HG03139 (cell line): ENCODE data around the gene FABP2.
A peak's percentile ranks its signal among the peaks of the same experiment; 100 is the strongest.
"Not testable (repeated sequence)": the region's sequence is repeated elsewhere in the genome, so short reads cannot be mapped to it uniquely, and the experiment has no call there.

Experiments used
- ATAC-seq: cut with Tn5 transposase; IDR thresholded peaks from one replicate; pipeline ENCODE4 v1.9.1; 2021; ENCODE audit not compliant: unreplicated experiment

The FABP2 gene

DNA sequence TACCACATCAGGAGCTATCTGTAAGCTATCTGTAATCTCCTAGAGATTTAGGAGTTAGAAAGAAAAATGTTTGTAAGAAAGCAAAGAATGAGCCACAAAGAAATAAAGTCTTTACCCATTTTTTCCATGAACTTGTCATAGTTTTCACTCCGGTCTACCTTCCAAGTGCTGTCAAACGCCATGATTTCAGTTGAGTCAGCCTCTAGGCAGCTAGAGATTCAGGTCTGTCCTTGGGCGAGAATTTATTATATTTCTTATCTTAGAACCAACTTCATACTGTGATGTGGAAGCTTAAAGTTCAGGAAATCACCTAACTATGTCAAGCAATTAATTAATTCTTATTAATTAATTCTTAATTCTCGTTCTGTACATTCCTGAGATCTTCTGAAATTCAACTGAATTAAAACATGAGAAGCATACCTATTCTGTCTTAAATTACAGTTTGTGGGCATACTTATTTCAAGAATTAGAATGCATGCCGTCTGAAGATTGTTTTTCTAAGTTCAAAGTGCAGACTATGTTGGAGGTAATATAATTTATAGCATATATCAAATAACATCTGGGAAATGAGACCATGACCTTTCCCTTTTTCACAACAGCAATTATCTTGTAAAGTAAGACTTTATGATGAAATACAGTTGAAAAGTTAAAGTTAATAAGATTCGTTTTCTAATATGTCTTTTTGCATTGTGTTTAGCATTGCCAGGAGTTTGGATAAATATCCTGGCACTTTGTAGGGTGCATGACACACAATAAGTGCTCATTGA lies at the start of gene FABP2:
TSS of gene FABP2 (minus strand) at position 218 of the 767 bp plus-strand sequence. CDS start at position 182, 36 bp downstream.
- ATAC-seq: no peak

DNA sequence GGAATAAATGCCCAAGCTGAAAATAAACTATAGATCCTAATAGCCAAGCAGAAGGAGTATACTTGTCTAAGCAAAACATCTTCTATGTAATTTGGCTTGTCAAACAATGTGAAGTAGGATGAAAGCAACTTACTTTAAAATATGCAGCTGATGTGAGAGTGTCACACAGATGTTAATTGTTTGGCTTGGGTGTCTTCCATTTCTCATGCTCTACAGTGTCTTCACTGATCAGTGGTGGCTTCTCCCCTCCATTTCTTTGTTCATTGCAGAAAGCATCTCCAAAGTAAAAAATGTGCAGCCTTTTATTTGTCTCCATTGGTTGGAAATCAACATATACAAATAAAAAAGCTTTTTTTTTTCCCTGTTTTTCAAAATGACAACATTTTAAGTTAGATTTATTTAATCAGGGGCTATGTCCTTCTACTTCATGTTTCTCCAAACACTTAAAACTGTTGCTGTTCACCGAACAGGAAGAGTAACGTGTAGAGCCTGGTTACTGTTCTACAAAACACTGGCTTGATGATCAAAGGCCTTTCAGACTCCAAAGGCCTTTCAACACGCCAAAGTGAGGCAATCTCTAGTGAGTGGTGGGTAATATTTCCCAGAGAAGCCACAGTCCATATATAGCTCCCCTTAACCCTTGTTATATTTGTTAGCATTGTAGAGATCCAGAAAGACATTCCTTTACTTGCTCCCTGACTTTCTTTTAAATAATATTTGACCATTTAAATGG lies 49.2 kb upstream of the FABP2 start:
- peak; percentile 37 for ATAC-seq

DNA sequence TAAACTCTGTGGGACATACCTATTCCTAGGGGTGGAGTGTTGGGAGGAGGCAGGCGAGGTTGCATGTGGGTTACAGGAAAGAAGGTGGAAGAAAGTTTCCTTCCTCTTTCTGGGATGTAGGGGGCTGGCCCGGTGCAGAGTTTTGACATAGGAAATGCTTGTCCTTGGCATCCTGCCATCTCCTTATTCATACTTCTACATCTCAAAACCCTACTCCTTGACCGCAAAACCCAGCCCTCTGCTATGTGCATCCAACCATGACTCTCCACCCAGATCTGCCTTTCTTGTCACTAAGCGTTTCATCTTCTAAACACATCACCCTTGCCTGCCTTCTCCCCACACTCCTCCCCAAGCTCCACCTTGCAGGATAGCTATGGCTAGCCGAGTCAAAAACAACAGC lies 48.5 kb upstream of the FABP2 start:
- peak; percentile 96 for ATAC-seq

DNA sequence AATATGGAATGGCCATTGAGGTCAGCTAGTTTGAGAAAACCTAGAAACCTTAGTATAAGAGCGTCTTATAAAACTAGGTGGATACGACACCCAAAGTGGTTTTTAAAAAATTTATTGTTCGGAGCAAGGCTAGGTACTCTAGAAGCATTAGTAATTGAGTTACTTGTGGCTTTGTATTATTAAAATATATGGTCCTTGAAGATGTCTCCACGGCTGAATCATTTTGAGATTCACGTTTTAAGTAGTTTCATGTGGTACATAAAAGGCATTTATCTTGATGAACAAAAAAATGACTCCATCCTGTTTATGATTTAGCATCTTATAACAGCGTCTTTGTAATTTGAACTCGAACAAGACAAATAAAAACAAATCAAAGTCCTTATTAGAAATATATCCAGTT lies 44.9 kb upstream of the FABP2 start:
- not testable (repeated sequence) for ATAC-seq

DNA sequence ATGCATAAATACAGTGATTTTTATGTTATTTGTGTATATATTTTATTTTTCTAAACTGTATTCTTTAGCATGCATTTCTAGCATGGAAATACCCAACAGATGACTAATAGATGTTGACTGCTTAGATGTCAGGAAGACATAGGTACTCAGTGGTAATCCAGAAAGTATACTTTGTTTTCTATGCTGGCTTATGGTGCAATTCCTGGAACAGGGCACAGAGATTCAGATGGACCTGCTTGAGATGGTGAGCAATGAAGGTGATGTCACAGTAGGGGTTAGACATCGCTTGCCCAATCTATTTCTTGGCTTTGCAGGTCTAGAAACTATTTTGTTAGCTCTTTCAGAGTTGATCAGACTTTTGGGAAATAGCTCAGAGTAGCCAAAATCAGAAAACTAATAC lies 42.3 kb upstream of the FABP2 start:
- not testable (repeated sequence) for ATAC-seq

DNA sequence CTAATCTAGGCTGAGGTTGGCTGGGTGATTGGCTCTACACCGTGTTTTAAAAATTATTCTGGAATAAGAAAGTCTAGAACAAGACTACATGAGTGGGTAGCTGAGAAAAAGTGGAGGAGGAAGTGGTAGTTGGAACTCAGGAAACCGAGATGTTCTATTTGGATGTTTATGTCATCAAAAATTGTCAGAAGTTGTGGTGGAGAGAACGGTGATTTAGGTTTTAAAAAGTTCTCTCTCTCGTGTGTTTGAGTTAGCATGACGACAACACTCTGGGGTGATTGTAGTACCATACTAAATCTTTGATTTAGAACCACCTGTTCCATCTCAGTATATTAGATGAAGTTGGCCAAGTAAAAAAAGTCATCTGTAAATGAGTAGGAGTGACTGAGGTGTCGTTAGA lies 41.4 kb upstream of the FABP2 start:
- not testable (repeated sequence) for ATAC-seq

DNA sequence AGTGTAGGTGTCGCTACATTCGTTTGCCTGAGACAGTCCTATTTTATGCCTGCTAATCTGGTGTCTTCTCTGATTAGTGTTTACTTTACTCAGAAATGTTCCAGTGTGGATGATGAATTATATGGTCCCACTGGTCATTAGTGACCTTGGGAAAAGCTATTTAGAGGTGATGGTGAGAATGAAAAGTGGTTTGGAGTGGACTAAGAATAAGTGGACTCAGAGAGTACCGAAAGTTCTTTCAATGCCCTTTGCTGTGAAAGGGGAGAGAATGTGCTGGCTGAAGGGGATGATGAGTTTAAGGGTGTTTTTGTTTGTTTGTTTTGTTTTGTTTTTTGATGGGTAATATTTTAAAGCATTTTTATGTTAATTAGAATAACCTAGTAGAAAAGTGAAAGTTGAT lies 40.5 kb upstream of the FABP2 start:
- ATAC-seq: not testable (repeated sequence)

DNA sequence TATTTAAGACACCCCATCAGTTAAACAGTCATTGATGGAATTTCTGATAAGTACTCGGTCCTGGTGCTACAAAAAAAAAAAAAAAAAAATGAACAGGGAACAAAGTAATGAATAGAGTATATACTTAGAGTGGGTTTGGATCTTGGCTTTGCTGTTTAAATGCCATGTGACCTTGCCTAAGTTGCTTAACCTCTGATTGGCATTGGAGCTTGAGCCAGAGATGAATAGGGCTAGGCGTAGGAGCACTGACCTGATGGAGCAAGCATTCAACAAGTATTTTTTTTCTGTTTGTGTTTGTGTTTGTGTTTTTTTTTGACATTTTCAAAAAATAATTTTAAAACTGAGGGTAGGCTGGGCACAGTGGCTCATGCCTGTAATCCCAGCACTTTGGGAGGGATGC lies 37.9 kb upstream of the FABP2 start:
- ATAC-seq: not testable (repeated sequence)

DNA sequence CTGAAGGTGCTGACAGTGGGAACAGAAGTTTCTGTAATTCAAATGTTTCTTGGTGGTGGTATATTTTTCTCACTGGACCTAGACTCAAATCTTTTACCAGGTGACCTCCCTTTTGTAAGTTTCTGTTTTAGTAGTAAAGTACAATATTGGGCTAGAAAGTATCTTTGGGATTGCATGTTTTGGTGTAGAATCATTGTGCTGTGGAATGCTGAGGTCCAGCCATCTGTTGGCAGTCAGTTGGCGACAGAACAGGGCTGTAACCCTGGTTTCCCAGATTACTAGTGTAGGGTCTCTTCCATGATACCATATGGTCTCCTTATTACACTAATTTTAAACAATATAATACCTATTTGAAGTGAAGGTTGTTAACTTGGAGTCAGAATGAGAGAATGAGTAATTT lies 34.9 kb upstream of the FABP2 start:
- ATAC-seq: not testable (repeated sequence)

DNA sequence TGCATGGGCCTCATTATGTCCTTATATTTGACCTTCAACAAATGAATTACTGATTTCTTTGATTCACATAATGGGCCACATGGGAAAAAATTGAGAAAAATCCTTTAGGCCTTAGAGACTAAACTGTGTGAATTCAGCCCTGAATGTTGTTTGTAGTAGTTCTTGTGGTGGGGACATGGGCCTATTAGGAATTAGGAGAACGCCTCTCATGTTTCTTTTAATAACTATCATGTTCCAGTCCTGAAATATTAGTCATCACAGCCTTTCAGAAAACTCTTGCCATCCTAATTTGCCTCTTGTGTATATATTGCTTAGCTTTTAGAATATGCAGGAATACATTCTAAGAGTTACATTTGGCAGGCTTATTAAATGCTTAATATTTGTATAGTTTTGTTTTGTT lies 34.1 kb upstream of the FABP2 start:
- ATAC-seq: not testable (repeated sequence)

DNA sequence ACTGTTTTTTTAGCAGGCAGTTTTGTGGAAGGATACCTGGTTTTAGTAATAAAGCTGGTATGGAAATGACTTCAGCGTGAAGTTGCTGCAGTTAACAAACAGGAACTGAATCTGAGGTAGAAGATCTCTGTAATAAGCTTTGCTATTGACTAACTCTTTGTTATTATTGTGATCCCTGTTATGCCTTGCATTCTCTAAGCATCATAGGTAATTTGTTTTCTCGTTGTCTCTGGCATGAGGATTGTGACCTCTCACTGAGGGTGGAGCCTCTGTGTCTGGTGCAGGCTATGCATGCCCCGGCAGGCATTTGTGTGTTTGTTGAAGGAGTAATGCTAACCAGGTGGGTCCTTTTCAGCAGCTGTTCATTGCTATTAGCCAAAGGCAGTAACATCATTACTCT lies 31.4 kb upstream of the FABP2 start:
- ATAC-seq: not testable (repeated sequence)

DNA sequence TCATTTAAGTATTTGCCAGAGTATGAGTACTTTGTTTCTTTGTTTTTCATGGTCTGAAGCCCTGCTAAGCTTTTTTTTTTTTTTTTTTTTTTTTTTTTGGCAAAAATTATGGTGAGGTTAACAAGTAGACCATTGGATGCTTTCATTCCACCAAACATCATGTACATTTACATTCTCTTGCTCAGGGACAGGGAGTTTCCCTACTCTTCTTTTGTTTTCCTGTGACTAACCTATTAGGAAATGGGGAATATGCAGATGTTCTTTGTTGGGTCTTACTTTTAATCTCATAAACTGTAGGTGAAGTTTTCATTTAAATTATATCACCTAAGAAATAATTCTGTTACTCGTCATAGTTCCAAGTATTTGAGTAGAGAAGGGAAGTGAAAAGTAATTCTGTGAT lies 26.2 kb upstream of the FABP2 start:
- not testable (repeated sequence) for ATAC-seq

DNA sequence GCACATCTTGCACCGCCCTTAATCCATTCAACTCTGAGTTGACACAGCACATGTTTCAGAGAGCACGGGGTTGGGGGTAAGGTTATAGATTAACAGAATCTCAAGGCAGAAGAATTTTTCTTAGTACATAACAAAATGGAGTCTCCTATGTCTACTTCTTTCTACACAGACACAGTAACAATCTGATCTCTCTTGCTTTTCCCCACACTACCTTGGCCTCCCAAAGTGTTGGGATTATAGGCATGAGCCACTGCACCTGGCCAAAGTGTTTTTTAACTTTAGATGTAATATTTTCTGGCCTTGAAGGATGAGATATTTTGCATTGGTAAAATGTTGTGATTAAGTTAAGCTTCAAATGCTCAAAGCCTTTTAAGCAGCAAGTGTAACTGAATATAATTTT lies 21.4 kb upstream of the FABP2 start:
- not testable (repeated sequence) for ATAC-seq

DNA sequence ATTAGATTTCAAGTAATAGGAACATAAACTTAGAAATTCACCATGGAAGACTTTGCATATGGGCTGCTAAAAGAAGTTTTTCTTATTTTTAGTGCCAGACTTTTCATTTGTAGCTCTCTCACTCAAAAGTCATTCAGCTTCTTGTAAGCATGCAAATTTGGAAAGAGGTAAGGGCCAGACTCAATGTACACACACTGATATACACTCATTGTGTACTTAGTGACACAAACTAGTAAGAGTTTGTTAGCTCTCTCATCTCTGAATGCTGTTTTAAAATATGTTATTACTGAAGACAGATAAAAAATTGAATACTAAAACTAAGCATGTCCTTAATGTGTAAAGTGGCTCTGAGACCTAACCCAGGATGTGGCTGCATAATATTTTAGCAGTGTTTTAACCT lies 18.0 kb upstream of the FABP2 start:
- not testable (repeated sequence) for ATAC-seq

DNA sequence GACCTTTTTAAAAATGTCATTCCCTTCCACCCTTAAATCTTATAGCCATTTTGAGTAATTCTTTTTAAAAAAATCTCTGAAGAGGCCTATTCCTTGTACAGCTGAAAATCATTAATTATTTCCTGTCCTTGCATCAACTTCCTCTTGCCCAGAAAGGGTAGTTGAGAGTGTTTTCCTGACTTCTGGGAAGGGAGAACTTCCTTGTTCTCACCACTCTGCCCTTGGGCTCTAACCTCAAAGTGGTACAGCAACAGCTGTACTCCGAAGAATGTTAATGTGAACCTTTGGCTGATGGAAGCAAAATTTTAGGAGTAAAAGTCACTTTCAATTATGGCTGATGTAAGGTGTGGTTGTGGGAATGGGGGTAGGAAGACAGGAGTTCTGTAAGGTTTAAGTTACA lies 15.1 kb upstream of the FABP2 start:
- no peak for ATAC-seq

DNA sequence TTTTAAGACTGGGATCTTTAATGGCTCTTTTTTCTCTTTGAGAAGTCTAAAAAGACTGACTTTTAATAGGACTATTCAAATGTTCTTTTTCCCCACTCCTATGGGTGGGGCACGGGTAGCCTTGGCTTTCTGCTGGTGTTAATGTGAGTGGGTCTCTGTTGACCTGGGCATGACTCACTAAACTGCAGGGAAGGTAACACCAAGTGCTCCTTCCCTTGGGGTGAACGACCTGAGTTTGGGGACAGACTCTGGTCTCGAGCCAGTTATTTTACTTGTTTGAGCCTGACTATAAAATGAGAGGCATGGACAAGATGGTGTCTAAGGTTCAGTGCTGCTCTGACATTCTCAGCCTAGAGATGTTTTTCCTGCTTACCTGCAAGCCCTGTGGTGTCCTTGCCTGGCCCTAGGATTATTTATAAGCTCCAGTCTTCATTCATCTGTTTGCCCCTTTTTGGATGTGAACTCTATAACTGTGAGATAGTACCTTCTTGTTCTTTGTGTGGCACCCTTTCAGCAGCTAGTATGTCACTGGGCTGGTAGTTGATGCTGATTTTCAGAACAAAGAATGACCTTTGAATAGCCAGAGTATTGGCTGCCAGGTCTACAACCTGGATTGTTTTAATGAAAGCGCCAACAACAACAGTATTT lies 14.5 kb upstream of the FABP2 start:
- not testable (repeated sequence) for ATAC-seq

DNA sequence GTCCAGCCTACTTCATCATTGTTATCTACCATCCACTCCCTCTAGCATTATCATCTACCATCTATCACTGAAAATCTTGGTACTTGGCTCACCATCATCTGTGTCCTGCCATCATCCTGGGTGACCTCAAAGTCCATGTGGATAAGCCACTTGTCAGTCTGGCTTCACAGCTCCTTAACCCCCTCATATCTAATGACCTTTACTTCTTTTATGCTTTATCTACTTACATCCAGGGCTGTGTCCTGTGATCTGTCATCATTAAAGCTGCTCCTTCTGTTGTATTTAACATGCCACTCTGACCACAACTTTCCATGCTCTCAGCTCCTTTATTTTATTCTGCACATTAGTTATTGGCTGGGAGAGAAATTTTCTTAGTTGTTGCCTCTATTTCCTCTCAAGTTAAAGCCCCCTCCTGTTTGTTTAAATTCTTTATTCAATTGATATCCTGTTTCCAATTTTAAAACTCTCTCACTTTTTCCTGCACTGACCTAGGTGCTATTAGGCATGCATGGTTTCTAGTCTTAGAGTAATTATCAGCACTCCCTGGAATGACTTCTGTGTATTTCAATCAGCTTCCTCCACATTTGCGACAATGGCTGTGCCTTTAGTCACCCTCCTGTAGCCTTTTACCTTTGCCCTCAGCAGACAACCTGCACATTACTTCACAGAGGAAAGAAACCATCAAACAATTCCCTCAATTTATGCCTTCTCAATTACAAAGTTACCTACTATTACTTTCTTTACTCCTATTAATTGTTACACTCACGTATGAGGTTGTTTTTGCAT lies 8.1 kb upstream of the FABP2 start:
- ATAC-seq: no peak

DNA sequence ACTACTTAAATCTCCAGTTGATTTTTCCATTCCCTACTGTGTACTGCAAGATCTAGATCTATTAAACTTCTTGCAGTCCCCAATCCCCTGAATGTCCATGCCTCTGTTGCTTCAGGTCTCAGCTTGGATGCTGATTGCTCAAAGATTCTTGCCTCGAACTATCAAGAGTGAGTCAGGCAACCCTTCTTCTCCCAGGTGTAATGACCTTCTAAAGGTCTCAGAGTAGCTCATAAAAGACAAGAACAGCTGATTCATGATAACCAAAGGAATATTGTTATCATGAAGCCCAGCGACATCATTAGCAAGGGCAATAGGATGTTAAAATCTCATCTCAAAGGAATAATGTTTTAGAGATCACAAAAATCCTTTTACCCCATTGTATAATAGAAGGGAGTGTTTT lies 6.8 kb upstream of the FABP2 start:
- ATAC-seq: no peak

DNA sequence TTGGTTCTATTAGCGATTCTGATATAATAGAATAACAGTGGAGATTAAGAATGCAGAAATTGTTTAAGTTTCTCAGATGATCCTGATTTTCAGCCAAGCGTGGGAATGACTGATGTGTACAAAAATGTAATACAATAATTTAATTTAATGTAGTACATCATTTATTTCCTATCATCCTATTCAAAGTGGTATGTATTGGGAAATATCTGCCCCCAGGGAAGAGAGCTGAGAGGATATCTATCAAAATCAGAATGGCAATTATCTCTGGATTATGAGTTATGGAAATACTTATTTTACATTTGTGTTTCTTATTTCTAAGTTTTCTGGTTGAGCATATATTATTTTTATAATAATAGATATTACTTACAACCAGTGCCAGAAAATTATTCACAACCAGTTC lies 3.9 kb downstream of the FABP2 start:
- no peak for ATAC-seq

DNA sequence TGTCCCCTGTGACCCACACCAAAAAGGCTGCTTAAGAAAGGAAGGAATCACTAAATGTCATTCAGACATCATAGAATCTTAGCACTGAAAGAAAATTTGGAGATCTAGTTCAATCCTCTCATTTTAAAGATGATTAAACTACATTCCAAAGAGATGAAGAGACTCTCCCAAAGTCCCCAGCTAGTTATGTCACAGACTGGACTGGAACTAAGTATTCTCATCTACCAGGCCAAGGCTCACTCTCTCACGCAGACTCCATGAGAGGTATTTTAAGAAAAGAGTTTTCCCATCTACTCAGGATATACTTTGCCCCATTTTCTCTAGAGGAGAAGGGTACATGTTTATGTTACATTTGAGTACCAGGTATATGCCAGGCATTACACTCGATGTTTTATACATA lies 6.9 kb downstream of the FABP2 start:
- no peak for ATAC-seq

DNA sequence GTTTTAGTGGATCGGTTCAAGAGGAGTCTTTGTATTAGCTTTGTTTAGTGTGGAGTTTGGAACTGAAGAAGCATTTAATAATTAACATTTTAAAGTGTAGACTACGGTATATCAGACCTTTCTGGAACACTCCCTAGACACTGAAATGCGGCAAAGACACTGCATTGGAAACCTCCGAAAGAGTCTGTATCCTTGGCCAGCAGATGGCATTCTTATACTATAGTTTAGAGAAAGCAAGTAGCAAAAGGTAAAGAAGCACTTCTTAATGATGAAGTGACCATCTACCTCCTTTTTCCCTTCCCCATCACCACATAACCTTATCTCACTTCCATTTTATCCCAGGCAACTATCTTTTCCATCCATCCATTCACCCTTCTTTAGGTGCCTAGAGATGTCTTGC lies 7.6 kb downstream of the FABP2 start:
- peak; percentile 69 for ATAC-seq
